H9 (cell line): ENCODE data around the gene ARHGAP31. TPM values are rescaled to one million over a fixed set of nuclear protein-coding genes. Genes with fewer than 3 reads are reported as not detected.
A peak's percentile ranks its signal among the peaks of the same experiment; 100 is the strongest.

Experiments used
- DNase-seq: peaks from one replicate; pipeline ENCODE4 v3.0.0-alpha.2; 2017
- H2AFZ ChIP-seq: one replicate; pipeline ENCODE4 v1.6.1; 2013; ENCODE audit warnings: mild to moderate bottlenecking, low read length, control low read depth, moderate library complexity
- H2AK5ac ChIP-seq: 2 replicates; pipeline ENCODE4 v1.6.1; 2013; ENCODE audit warnings: low read length, control low read depth, mixed read lengths; ENCODE audit not compliant: insufficient read length
- H2BK120ac ChIP-seq: one replicate; pipeline ENCODE4 v1.6.1; 2013; ENCODE audit warnings: low read depth, mild to moderate bottlenecking, low read length, control low read depth, inconsistent platforms; ENCODE audit not compliant: poor library complexity, severe bottlenecking
- H2BK12ac ChIP-seq: 2 replicates; pipeline ENCODE4 v1.6.1; 2013; ENCODE audit warnings: low read length, control low read depth, mixed read lengths, low read depth; ENCODE audit not compliant: insufficient read length
- H2BK15ac ChIP-seq: 2 replicates; pipeline ENCODE4 v1.6.1; 2013; ENCODE audit warnings: low read depth, low read length, control low read depth
- H2BK20ac ChIP-seq: one replicate; pipeline ENCODE4 v1.6.1; 2013; ENCODE audit warnings: low read depth, mild to moderate bottlenecking, low read length, control low read depth, inconsistent platforms; ENCODE audit not compliant: poor library complexity, severe bottlenecking
- H2BK5ac ChIP-seq: 2 replicates; pipeline ENCODE4 v1.6.1; 2013; ENCODE audit warnings: low read length, control low read depth, mixed read lengths; ENCODE audit not compliant: insufficient read length
- H3K14ac ChIP-seq: 2 replicates; pipeline ENCODE4 v1.6.1; 2013; ENCODE audit warnings: low read length, control low read depth; ENCODE audit not compliant: insufficient read depth
- H3K18ac ChIP-seq: 2 replicates; pipeline ENCODE4 v1.6.1; 2013; ENCODE audit warnings: low read depth, mild to moderate bottlenecking, mixed read lengths, low read length, control low read depth; ENCODE audit not compliant: insufficient read length
- H3K23ac ChIP-seq: 2 replicates; pipeline ENCODE4 v1.6.1; 2013; ENCODE audit warnings: low read length, control low read depth, mixed read lengths, low read depth; ENCODE audit not compliant: insufficient read length
- H3K23me2 ChIP-seq: 2 replicates; pipeline ENCODE4 v1.6.1; 2013; ENCODE audit warnings: low read depth, mild to moderate bottlenecking, mixed read lengths, low read length, control low read depth; ENCODE audit not compliant: insufficient read length, poor library complexity, severe bottlenecking
- H3K27ac ChIP-seq: 2 replicates; pipeline ENCODE4 v1.5.1; 2013; ENCODE audit warnings: low read length, control low read depth, mixed read lengths, low read depth; ENCODE audit not compliant: insufficient read length
- H3K27me3 ChIP-seq: 2 replicates; pipeline ENCODE4 v1.6.1; 2013; ENCODE audit warnings: low read length, control low read depth, inconsistent platforms; ENCODE audit not compliant: insufficient read depth
- H3K4ac ChIP-seq: 2 replicates; pipeline ENCODE4 v1.6.1; 2013; ENCODE audit warnings: low read depth, mild to moderate bottlenecking, control low read depth, inconsistent platforms, low read length, moderate library complexity
- H3K4me1 ChIP-seq: 2 replicates; pipeline ENCODE4 v1.6.1; 2013; ENCODE audit warnings: low read length, control low read depth, inconsistent platforms; ENCODE audit not compliant: insufficient read depth
- H3K4me2 ChIP-seq: 2 replicates; pipeline ENCODE4 v1.6.1; 2013; ENCODE audit warnings: low read length, control low read depth, mixed read lengths; ENCODE audit not compliant: insufficient read length, insufficient read depth
- H3K56ac ChIP-seq: 2 replicates; pipeline ENCODE4 v1.6.1; 2013; ENCODE audit warnings: low read depth, mild to moderate bottlenecking, mixed read lengths, low read length, control low read depth; ENCODE audit not compliant: insufficient read length
- H3K79me1 ChIP-seq: 2 replicates; pipeline ENCODE4 v1.6.1; 2013; ENCODE audit warnings: low read depth, mild to moderate bottlenecking, moderate library complexity, low read length, control low read depth, inconsistent platforms; ENCODE audit not compliant: insufficient read depth, poor library complexity, severe bottlenecking
- H3K79me2 ChIP-seq: 2 replicates; pipeline ENCODE4 v1.6.1; 2013; ENCODE audit warnings: low read length, control low read depth, inconsistent platforms; ENCODE audit not compliant: insufficient read depth
- H3K9ac ChIP-seq: 2 replicates; pipeline ENCODE4 v1.6.1; 2013; ENCODE audit warnings: low read length, control low read depth, mixed read lengths; ENCODE audit not compliant: insufficient read length; ENCODE audit errors: extremely low read depth
- H3K9me3 ChIP-seq: one replicate; pipeline ENCODE4 v1.6.1; 2013; ENCODE audit warnings: low read depth, low read length, inconsistent platforms; ENCODE audit not compliant: control insufficient read depth
- H3T11ph ChIP-seq: one replicate; pipeline ENCODE4 v1.6.1; 2013; ENCODE audit warnings: mild to moderate bottlenecking, low read length, control low read depth, inconsistent platforms
- H4K20me1 ChIP-seq: one replicate; pipeline ENCODE4 v1.6.1; 2013; ENCODE audit not compliant: control insufficient read depth, insufficient read length, insufficient read depth
- H4K5ac ChIP-seq: 2 replicates; pipeline ENCODE4 v1.6.1; 2013; ENCODE audit warnings: low read depth, mild to moderate bottlenecking, mixed read lengths, low read length, control low read depth; ENCODE audit not compliant: insufficient read length
- H4K8ac ChIP-seq: replicated peaks from 2 replicates; pipeline ENCODE4 v1.6.1; 2013; ENCODE audit warnings: low read length, control low read depth, mixed read lengths, low read depth; ENCODE audit not compliant: insufficient read length
- H4K91ac ChIP-seq: 2 replicates; pipeline ENCODE4 v1.6.1; 2013; ENCODE audit warnings: low read depth, mild to moderate bottlenecking, moderate library complexity, mixed read lengths, low read length, control low read depth; ENCODE audit not compliant: insufficient read length
- H3K27ac Mint-ChIP-seq, 3 experiments: 2 replicates in 2 of 3; 3 replicates in 1 of 3; pipeline ENCODE4 v1.8.0; 2020 to 2021; ENCODE audit warnings: mixed read lengths in 3 of 3, mild to moderate bottlenecking in 1 of 3, moderate library complexity in 1 of 3
- H3K27me3 Mint-ChIP-seq: 2 replicates; pipeline ENCODE4 v1.8.0; 2021; ENCODE audit warnings: low read depth, mild to moderate bottlenecking, moderate library complexity, mixed read lengths
- H3K36me3 Mint-ChIP-seq, 3 experiments: 2 replicates in 2 of 3; 3 replicates in 1 of 3; pipeline ENCODE4 v1.8.0; 2020 to 2021; ENCODE audit warnings: low read depth in 3 of 3, mixed read lengths in 3 of 3; ENCODE audit not compliant: insufficient read depth in 1 of 3
- H3K4me1 Mint-ChIP-seq, 2 experiments: 2 replicates each; pipeline ENCODE4 v1.8.0; 2020; ENCODE audit warnings: mixed read lengths in 2 of 2
- H3K4me3 Mint-ChIP-seq, 2 experiments: 2 replicates in 1 of 2; 3 replicates in 1 of 2; pipeline ENCODE4 v1.8.0; 2020 to 2021; ENCODE audit warnings: mild to moderate bottlenecking in 2 of 2, mixed read lengths in 2 of 2, moderate library complexity in 1 of 2
- H3K9me3 Mint-ChIP-seq, 2 experiments: 2 replicates in 1 of 2; 3 replicates in 1 of 2; pipeline ENCODE4 v1.8.0; 2020; ENCODE audit warnings: mild to moderate bottlenecking in 2 of 2, mixed read lengths in 2 of 2, moderate library complexity in 1 of 2
- CTCF ChIP-seq: fragments of 200-600 bp; sonication (generic); conservative IDR thresholded peaks from 3 replicates; pipeline ENCODE4 v1.8.0; 2021; ENCODE audit warnings: antibody characterized with exemption, mild to moderate bottlenecking
- total RNA-seq: library from RNA; stranded (reverse); gene quantifications from 2 replicates; pipeline ENCODE4 v1.2.1, GENCODE V29; 2021

Gene ARHGAP31
- total RNA-seq, 1 experiment from 2014 or later = 2.2 TPM

- Histone ChIP-seq H4K8ac (no peak overlapping the region), H2BK5ac (no peak overlapping the region), H2AFZ (no peak overlapping the region), H2BK120ac (no peak overlapping the region), H4K20me1 (no peaks in the 10 kb centered on the region), H3K79me2 (no peaks in the 10 kb centered on the region), H3K4me1 (peaks cover 3% of the 10 kb centered on the region; the same call in 1 of the 2 replicates), H3K4me2 (no peak overlapping the region), H3K9me3 (no peaks in the 10 kb centered on the region), H3K14ac (no peak overlapping the region), H3K9ac (no peak overlapping the region), H3K23me2 (peaks cover 15% of the 10 kb centered on the region), H3K4ac (no peak overlapping the region), H3K56ac (no peak overlapping the region), H3K79me1 (no peaks in the 10 kb centered on the region), H3T11ph (no peak overlapping the region), H2AK5ac (no peak overlapping the region), H4K5ac (no peak overlapping the region), H2BK20ac (no peak overlapping the region), H4K91ac (no peak overlapping the region), H3K23ac (no peak overlapping the region), H3K27ac (no peak overlapping the region), H3K27me3 (no peaks in the 10 kb centered on the region), H2BK12ac (no peak overlapping the region), H2BK15ac (no peak overlapping the region), H3K18ac (no peak overlapping the region)
- H3K27me3 Mint-ChIP-seq = peaks cover 52% of the 10 kb centered on the region
- no peak for TF ChIP-seq CTCF
- no peak for DNase-seq
- H3K9me3 Mint-ChIP-seq = no peaks in the 10 kb centered on the region
- H3K36me3 Mint-ChIP-seq = peaks cover 0 to 2% (median 0%) of the 10 kb centered on the region in 3 experiments; a peak in 1 of 7 replicates
- peak overlapping the region in 1 of 3 experiments; percentile 23; a peak in 1 of 7 replicates for H3K27ac Mint-ChIP-seq
- H3K4me3 Mint-ChIP-seq = no peak overlapping the region
- H3K4me1 Mint-ChIP-seq = peaks cover 25 to 32% of the 10 kb centered on the region in 2 experiments
Observed at GRCh38 chr3:119297169-119297568, 3.0 kb downstream of the ARHGAP31 start.
